ENCODE measurements around the gene WFIKKN1. TPM values are rescaled to one million over a fixed set of nuclear protein-coding genes. Genes with fewer than 3 reads are reported as not detected.

WFIKKN1 gene
- total and polyA plus RNA-seq, 2 of the 13 experiments (the other 11 are each of a cell fraction or from before 2014, with no cell fraction given), result 1.7 to 4.9 TPM

- TF ChIP-seq, protein P1, sequence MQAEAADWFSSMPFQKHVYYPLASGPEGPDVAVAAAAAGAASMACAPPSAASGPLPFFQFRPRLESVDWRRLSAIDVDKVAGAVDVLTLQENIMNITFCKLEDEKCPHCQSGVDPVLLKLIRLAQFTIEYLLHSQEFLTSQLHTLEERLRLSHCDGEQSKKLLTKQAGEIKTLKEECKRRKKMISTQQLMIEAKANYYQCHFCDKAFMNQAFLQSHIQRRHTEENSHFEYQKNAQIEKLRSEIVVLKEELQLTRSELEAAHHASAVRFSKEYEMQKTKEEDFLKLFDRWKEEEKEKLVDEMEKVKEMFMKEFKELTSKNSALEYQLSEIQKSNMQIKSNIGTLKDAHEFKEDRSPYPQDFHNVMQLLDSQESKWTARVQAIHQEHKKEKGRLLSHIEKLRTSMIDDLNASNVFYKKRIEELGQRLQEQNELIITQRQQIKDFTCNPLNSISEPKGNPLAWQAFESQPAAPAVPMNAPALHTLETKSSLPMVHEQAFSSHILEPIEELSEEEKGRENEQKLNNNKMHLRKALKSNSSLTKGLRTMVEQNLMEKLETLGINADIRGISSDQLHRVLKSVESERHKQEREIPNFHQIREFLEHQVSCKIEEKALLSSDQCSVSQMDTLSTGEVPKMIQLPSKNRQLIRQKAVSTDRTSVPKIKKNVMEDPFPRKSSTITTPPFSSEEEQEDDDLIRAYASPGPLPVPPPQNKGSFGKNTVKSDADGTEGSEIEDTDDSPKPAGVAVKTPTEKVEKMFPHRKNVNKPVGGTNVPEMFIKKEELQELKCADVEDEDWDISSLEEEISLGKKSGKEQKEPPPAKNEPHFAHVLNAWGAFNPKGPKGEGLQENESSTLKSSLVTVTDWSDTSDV (CRISPR knock-in tag; IDR thresholded peaks at IDR 0.05), result no peak
- TF ChIP-seq ZBTB26 (CRISPR knock-in tag; IDR thresholded peaks at IDR 0.05; ENCODE audit: borderline replicate concordance) (no peak), ZNF557 (CRISPR knock-in tag; IDR thresholded peaks at IDR 0.05) (no peak), ZNF572 (CRISPR knock-in tag; IDR thresholded peaks at IDR 0.05) (no peak), PPARG (CRISPR knock-in tag; conservative IDR thresholded peaks at IDR 0.05) (peak; percentile 100), GZF1 (CRISPR knock-in tag; IDR thresholded peaks at IDR 0.05) (peak; percentile 60; the same call in 1 of the 2 replicates), ZNF224 (CRISPR knock-in tag; IDR thresholded peaks at IDR 0.05) (no peak), PHB2 (IDR thresholded peaks at IDR 0.05; ENCODE audit: partially characterized antibody) (no peak), ZNF282 (IDR thresholded peaks at IDR 0.05; ENCODE audit: partially characterized antibody) (no peak), HDAC1 (CRISPR knock-in tag; IDR thresholded peaks at IDR 0.05) (no peak), REPIN1 (CRISPR knock-in tag; IDR thresholded peaks at IDR 0.05; ENCODE audit: borderline replicate concordance, low read depth) (no peak), ZNF34 (CRISPR knock-in tag; IDR thresholded peaks at IDR 0.05; ENCODE audit: borderline replicate concordance) (no peak), RELA (CRISPR knock-in tag; IDR thresholded peaks at IDR 0.05) (no peak), FOXP4 (CRISPR knock-in tag; IDR thresholded peaks at IDR 0.05) (no peak), FOXK2 (IDR thresholded peaks at IDR 0.05) (no peak), CHD4 (IDR thresholded peaks at IDR 0.05; ENCODE audit: borderline replicate concordance, low read length) (no peak), ATF7-NPFF (CRISPR knock-in tag; IDR thresholded peaks at IDR 0.05; ENCODE audit: low read depth) (no peak), ZNF546 (CRISPR knock-in tag; conservative IDR thresholded peaks at IDR 0.05) (no peak), PREB (CRISPR knock-in tag; IDR thresholded peaks at IDR 0.05) (no peak), KMT2A (CRISPR knock-in tag; IDR thresholded peaks at IDR 0.05) (no peak), ZNF589 (CRISPR knock-in tag; conservative IDR thresholded peaks at IDR 0.05) (no peak), ZNF326 (CRISPR knock-in tag; IDR thresholded peaks at IDR 0.05; ENCODE audit: borderline replicate concordance) (peak; percentile 75; the same call in 1 of the 2 replicates), SMYD3 (CRISPR knock-in tag; IDR thresholded peaks at IDR 0.05) (no peak), MAZ (IDR thresholded peaks at IDR 0.05; ENCODE audit: borderline replicate concordance, low read depth, low read length) (no peak), MAZ (CRISPR knock-in tag; IDR thresholded peaks at IDR 0.05; ENCODE audit: low read depth) (peak; percentile 75)
These were observed 15.3 kb downstream of the WFIKKN1 start (continued) for GRCh38 chr16:645852-646678.
